HG03439 (cell line): ENCODE results near the gene PPM1A.

Experiments
- ATAC-seq: cut with Tn5 transposase; IDR thresholded peaks from one replicate; pipeline ENCODE4 v1.9.1; 2021; ENCODE audit warnings: mild to moderate bottlenecking, moderate library complexity; ENCODE audit not compliant: unreplicated experiment

The PPM1A gene

DNA sequence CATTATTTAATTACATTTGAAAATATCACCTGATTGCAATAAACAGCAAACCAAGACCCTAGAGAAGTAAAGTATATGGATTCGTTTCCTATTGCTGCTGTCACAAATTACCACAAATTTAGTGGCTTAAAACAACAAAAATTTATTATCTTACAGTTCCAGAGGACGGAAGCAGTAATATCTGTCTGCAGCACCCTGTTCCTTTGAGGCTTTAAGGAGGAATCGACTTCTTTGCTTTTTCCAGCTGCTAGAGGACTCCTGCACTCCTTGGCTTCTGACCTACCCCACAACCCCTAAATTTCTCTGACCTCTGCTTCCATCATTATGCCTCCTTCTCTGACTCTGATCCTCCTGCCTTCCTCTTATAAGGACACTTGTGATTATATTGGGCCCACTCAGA lies 23.8 kb upstream of the PPM1A start:
- ATAC-seq = no peak

DNA sequence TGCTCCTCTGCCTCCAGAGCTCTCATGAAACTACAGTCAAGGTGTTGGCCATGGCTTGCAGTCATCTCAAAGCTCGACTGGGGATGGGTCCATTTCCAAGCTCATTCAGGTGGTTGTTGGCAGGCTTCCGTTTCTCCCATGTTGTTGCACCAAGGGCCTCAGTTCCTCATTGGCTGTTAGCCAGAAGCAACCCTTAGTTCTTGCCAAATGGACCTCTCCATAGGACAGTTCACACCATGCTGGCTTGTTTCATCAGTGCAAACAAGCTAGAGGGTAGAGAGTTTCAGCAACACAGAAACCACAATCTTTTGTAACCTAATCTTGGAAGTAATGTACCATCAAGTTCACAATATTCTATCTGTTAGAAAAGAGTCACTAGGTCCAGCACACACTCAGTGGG lies 22.7 kb upstream of the PPM1A start:
- ATAC-seq = no peak

DNA sequence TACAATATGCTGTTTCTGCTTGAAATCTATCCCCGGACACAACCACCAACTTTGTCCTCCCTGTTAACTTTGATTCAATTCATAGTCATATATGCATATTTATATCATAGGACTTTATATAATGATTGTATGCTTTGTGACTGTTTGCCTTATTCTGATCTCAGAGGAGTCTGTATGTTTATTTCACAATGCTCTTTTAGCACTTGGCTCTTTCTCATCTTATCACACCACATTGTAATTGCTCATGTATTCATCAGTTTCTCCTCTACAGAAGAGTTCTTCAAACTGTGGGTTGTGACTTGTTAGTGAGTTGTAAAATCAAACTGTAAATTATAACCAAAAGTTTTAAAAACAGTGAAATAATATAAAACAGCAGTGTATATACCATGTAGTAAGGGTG lies 21.7 kb upstream of the PPM1A start:
- no peak for ATAC-seq

DNA sequence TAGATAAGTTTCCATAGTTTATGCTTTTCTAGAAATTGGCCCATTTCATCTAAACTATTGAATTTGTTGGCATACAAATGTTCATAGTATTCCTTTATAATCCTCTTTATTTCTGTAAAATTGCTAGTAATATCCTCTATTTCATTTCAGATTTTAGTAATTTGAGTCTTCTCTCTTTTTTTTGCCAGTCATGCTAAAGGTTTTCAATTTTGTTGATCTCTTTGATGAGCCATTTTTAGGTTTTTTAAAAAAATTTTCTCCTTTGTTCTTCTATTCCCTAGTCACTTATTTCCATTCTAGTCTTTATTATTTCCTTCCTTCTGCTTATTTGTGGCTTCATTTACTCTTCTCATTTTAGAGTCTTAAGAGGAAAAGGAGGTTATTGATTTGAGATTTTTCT lies 19.4 kb upstream of the PPM1A start:
- no peak for ATAC-seq

DNA sequence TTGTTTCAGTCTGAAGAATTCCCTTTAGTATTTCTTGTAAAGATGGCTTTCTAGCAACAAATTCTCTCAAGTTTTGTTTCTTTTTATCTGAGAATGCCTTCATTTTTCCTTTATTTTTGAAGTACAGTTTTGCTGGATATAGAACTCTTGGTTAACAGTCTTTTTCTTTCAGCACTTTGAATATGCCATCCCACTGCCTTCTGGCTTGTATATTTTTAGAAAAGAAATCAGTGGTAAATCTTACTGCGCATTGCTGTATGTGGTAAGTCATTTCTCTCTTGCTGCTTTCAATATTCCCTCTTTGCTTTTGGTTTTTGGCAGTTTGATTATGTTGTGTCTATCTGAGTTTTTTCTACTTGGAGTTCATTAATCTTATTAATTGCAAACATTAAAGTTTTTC lies 16.8 kb upstream of the PPM1A start:
- no peak for ATAC-seq

DNA sequence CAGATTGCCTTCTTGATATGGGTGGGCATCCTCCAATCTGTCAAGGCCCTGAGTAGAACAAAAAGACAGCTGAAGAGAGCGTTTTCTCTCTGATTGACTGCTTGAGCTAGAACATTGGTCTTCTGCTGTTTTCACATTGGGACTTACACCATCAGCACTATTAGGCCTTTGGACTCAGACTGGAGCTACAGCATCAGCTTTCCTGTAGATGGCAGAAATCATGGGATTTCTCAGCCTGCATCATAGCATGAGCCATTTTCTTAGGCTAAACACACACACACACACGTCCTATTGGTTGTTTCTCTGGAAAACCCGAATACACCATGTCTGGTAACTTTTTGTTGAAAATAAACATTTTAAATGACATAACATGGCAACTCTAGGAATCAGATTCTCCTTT lies 15.8 kb upstream of the PPM1A start:
- ATAC-seq = no peak

DNA sequence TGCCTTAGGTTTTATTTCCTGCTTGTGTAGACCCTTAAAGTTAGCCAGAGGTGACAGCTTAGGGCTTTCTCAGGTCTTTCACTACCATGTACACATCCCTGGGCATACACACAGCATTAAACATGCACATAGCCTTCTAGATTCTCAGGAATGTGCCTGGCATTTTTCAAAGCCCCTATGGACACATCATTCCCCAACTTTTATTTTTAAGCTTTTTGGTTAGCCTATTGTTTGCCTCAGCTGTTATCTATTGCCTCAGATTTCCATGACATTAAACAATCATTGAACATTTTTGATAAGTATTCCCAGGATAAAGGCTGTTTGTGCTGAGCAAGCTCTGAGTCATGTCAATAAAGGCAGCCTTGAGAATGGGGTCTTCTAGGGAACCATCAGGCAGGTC lies 15.1 kb upstream of the PPM1A start:
- ATAC-seq = no peak

DNA sequence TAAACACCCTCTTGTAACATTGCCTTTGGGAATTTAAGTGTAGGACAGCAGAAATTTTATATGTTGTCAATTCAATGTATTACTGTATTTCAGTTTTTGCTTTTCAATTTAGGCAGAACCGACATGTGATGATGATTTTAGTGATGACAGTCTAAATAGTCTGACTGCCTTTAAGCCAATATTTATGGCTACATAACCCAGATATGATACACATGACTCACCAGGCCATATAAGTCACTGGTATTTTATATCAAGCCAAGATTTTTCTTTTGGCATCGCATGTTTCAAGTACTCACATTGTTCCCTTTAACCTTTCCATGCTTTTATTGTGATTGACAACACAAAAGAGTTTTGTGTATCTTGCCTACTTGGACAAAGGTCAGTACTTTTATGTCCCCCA lies 13.6 kb upstream of the PPM1A start:
- ATAC-seq = no peak

DNA sequence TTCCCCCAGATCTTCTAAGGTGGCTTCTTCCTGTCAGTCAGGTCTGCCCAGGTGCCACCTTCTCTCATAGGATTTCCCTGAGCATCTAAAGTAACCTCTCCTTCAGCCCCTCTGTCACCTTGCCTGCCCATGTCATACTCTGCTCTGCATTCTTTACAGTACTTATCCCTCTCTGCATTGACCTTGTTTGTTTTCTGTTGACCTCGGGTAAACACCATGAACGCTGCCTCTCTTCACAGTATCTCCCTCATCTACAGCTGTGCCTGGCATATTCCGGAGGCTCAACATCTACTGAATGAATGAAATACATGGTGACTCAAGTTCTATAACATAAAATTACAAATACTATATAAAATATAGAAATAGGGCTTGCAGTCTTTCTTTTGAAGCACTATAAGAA lies 10.1 kb upstream of the PPM1A start:
- ATAC-seq = no peak

DNA sequence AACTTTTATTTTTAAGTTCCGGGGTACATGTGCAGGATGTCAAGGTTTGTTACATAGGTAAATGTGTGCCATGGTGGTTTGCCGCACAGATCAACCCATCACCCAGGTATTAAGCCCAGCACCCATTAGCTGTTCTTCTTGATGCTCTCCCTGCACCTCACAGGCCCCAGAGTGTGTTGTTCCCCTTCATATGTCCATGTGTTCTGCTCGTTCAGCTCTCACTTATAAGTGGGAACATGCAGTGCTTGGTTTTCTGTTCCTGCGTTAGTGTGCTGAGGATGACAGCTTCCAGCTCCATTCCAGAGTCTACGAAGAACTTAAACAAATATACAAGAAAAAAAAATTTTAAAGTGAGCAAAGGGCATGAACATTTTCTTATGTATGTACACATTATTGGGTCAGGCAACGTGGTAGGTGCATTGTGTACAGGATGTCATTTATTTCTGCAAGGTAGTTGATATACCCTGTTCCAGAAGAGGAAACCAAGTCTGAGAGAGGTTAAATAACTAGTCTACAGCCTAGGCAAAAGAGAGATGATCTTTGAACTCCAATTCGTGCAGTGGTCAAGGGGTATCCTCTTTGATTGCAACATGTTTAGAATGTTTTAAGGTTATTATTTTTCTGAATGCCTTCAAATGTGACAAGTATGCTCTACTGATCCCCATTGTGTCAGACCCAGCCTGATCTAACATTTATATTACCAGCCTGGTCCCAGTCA lies 8.7 kb upstream of the PPM1A start:
- ATAC-seq = no peak

DNA sequence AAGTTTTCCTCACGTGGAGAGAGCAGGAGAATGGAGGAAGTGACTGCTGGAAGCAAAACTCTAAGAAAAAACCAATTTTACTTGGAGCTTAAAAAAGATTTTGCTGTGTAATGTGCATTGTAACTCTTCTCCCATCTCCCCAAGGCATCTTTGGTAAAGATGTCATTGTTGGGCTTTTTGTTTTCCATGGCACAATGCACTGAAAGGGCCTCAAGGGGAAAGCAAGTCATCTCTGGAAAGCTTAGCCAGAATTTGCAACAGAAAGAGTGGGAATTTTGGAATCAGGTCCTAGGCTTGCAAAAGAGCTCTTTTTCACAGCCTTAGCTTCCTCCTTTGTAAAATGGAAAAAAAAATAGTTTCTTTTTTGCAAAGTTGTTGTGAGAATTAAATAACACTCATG lies 7.9 kb upstream of the PPM1A start:
- no peak for ATAC-seq

DNA sequence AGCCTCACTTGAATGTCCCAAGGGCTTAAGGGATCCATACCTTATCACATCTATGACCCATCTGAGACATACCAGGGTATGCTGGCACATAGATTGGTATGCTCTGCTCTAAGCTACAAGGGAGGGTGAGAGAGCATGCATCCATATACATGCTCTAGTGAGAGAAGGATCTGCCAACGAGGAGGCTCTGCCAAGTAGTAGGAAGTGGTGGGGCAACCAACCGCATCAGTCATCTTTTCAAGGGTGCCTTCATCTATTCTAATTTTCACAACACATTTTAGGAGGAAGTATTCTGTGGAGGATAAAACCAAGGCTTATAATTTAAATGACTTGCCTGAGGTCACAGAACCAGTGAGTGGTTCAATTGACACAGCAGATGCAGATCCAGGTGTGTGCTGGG lies 6.6 kb upstream of the PPM1A start:
- ATAC-seq = no peak

DNA sequence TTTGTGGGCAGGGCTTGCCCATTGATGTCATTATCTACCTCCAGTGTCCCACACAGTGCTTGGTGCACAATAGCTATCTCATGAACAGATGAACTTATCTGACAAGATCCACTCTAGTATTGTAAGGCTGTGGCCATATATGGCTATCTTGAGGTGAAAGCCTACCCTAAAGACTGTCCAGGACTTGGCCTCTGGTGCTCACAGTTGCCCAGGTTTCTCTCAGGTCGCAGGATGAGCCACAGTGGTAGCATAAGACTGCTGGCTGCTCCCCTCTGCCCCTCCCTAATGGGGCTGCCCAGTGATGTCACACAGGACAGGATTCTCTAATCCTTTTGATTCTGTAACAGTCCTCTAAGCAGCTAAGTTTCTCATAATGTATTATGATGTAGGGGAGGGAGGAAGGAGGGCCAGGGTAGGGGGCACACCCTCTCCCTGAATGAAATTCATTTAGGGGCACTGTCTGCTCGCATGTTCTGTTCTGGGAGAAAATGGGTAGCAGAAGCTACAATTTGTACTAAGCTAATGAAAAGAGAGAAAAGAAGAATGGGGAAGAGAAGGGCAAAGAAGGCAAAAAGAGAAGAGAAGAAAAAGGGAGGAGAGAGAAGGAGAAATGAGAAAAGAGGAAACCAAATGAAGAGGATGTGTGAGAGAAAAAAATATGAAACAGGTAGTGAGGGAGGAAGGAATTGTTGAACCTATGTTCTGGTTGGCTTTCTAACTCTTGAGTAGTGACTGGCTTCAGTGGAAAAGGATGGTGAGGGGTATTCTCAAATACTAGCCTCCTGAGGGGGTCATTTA lies 3.4 kb upstream of the PPM1A start:
- no peak for ATAC-seq

DNA sequence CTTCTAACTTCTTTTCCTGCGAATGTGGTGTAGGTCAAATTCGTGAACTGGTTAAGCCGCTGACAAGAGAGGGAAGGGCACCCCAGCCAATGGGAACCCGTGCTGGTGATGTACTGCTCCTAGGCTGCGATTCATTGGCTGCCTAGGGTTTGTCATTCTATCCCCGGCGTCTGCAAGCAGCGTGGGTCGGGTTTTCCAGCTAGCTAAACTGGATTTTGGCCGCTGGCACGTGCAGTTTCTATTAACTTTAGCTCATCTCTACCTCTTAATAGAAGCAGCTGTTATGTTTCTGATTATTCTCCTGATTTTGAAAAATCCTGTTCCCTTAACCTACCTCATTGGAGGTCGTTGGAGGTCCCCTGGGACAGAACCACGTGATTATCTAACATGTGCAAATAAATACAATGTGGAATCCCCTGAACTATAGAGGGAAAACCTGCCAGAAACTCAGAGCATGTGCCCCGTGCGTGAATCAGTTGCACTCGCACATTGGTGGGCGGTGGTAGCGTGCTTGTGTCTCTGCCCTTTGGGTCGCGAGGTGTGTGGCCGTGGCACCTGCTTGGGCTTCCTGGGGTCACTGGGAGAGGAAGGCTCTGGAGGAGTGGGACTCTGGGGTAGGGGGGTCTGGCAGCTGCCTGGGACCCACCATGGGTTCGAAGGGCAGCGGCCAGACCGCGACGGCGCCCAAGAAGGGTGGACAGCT lies 876 bp upstream of the PPM1A start:
- peak; percentile 54 for ATAC-seq

DNA sequence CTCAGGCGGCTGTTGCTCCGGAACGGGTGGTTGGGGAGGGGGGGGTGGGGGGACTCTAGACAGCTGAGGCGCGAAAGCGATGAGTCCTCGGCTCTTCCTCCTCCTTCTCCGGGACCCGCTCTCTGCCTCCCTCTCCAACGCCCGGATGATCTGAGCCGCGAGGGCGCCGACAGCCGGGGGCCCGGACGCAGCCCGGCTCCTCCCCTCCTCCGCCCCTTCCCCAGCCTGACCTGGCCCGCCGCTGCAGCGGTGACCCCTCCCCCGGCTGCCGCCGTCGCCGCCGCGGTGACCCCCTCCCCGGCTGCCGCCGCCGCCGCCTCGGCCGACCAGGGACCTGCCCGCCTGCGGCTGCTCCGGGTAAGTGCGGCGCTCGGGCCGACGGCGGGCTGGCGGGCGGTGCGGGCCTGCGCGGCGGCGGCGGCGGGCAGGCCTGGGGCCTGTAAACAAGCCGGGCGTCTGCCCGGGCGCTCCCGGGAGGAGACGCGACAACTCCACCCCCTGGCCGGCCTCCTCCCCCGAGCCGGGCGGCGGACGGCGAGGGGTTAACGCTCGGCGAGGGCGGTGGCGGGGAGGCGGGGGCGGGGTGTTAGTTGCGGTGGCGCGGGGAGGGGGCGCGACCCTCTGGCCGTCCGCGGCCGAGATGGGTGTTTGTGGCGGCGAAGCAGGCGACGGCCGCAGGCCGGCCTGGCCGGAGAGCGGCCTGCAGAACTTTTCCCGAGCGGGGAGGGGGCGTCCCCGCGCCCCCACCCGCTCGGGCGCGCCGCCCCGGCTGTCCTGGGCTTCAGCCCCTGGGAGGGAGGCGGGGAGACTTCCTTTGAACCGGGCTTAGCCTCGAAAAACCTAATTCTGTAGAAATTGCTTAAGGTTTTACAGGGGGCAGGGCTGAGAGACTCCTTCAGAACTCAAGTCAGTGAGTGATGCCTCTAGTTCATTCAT lies 568 bp downstream of the PPM1A start:
- peak; percentile 34 for ATAC-seq

DNA sequence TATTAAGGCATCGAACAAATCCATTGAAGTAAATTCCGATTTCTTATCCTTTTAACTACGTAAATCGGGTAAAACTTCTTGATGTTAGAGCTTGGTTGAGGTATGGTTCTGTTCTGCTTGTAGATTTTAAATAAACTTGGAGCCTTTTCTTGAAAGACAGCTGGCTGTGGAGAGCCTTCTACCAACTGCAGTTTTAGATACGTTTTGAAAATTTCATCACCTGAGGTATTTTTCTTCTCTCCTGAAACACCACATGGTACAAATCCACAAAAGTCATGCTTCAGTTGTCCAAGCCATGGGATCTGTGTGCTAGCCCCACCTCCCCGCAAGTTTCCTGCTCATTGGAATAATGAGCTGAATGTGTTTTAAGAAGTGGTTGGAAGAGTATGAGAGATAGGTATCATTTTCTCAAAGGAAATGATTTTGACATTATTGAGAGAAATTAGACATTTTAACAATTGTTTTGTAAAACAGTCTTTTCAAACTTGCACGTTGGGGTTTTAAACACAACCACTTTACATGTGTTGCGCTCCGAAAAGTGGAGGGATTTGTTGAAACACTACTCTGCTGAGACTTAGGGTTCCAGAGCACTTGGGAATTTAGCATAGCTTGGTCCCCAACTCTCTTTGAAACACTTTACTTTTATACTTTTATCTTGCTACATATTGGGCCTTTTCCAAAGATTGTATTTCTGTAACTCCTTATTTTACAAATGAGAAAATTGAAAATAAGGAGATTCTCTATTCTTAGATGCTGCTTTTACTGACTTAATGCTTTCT lies 1.4 kb downstream of the PPM1A start:
- ATAC-seq = no peak

DNA sequence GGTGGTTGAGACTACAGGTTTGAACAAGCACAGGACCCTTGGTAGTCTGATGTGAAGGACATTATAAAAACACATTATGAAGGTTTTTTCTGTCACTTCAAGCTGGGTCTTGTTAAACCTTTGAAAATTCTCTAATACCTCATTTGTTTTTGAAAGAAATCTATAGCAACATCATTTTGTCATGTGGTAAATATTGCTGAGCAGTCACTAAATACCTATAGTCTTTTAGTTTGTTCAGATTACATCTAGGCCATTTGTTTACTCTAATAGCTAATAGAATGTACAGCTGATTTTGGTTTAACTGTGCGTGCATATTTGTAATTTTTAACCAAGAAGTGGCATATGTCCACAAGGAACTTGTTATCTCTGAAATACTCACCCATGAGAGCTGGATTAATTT lies 2.9 kb downstream of the PPM1A start:
- ATAC-seq = no peak

DNA sequence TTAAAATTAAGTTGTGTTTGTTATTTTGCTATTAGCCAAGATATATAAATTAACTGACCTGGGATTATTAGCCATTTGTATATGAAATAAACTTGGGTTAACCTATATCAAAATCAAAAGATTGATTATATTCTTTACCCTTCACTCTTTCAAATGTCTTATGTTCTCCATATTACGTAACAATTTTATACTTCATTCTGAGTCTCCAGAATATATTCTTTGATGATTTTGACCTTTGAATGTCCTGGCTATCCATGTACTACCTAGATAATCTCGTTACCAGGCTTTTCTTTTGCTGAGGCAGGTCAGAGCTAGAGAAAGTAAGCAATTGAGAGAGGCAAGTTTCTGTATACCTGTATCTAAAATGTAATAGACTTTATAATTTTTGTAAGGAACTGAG lies 3.6 kb downstream of the PPM1A start:
- ATAC-seq = no peak

DNA sequence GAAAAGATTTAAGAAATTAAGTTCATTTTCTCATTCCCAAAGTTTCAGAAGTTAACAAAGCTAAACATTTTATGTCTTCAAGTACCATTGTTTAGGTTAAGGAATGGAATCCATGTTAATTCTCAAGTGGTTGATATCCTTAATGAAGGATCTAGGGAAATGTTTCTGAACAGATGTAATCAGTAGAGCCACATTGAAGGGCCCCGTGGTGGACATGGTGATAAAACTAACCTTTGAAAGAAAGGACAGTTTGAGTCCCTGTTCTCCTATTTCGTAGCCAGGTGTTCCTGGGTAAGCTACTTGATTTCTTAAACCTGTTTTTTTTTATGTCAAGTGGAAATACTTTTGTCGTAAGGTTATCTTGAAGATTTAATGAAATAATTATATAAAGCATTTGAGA lies 4.6 kb downstream of the PPM1A start:
- no peak for ATAC-seq

DNA sequence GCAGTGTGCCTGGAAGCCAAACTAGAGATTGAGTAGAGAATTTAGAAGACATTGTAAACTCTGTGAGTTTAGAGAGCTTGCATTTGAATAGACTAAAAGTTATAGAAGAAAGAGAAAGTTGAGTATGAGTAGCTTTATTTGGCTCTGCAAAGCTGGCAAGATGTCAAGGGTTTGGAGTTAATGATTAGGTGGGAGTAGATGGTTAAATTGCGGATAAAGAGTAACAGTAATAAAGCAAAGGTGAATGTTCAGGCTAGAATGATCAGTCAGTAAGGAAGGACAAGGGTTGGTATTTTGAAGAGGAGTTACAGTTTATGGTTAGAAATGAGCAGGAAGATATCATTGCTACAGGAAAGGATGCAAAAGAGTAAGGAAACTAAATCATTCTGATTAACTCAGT lies 5.2 kb downstream of the PPM1A start:
- ATAC-seq = no peak
